HepG2 (cell line): ENCODE measurements around the gene THOC5. TPM values are rescaled to one million over a fixed set of nuclear protein-coding genes. Genes with fewer than 3 reads are reported as not detected.

Source experiments
- ATAC-seq: fragments of 200-7000 bp; cut with Tn5 transposase; 3 replicates; pipeline ENCODE4 v1.9.1; 2020; ENCODE audit warnings: mild to moderate bottlenecking, moderate library complexity
- BruUV-seq: library from RNA; stranded (reverse); fragments of 400-500 nt; replicated peaks from 2 replicates; lab custom pipeline; 2021; lab: Mats Ljungman, UMichigan
- CTCF ChIA-PET: fragments of 300-600 bp; formaldehyde crosslinking; extraction: SDS; loops from one replicate; lab custom pipeline; 2021; ENCODE audit warnings: low total read pairs, inconsistent platforms, low intra/inter-chr PET ratio; lab: Yijun Ruan, JAX
- POLR2A ChIA-PET: fragments of 350-600 bp; sonication (Branson Sonifier 250); formaldehyde crosslinking; loops from one replicate; lab custom pipeline; 2020; ENCODE audit warnings: antibody characterized with exemption, inconsistent platforms; lab: Yijun Ruan, JAX
- DNase-seq: peaks from one replicate; pipeline ENCODE4 v3.0.0-alpha.2; 2015; ENCODE audit warnings: low spot score
- FAIRE-seq: peaks from 3 replicates; lab custom pipeline; 2011; peaks lifted over from hg19 to GRCh38; lab: Jason Lieb, UNC
- H2AFZ ChIP-seq: one replicate; pipeline ENCODE4 v1.6.1; 2011; ENCODE audit warnings: low read length, inconsistent platforms
- H3K27ac ChIP-seq: fragments of 300-600 bp; 3 replicates; pipeline ENCODE4 v1.8.0; 2011; ENCODE audit warnings: mixed run types, mild to moderate bottlenecking, mixed read lengths, low read length, inconsistent platforms; ENCODE audit not compliant: insufficient read depth; ENCODE audit errors: extremely low read length
- H3K27me3 ChIP-seq, 2 experiments: fragments of 200-600 bp in 1 of 2; 2 replicates in 1 of 2; 3 replicates in 1 of 2; pipeline versions ENCODE4 v1.6.0 to v1.8.0; 2011; ENCODE audit warnings: low read length in 2 of 2, mild to moderate bottlenecking in 2 of 2, moderate library complexity in 2 of 2, inconsistent platforms in 1 of 2; ENCODE audit not compliant: insufficient read depth in 2 of 2, control insufficient read depth in 1 of 2
- H3K36me3 ChIP-seq, 2 experiments: fragments of 200-600 bp in 1 of 2; replicated peaks in 1 of 2; 2 replicates in 1 of 2; 3 replicates in 1 of 2; pipeline versions ENCODE4 v1.5.1 to v1.8.0; 2011; ENCODE audit warnings: low read length in 2 of 2, inconsistent platforms in 1 of 2; ENCODE audit not compliant: insufficient read depth in 2 of 2, control insufficient read depth in 1 of 2
- H3K4me1 ChIP-seq: 2 replicates; pipeline ENCODE4 v1.5.1; 2012; ENCODE audit warnings: low read length, inconsistent platforms; ENCODE audit not compliant: insufficient read depth
- H3K4me2 ChIP-seq: 2 replicates; pipeline ENCODE4 v1.6.0; 2011; ENCODE audit warnings: low read depth, low read length, inconsistent platforms
- H3K4me3 ChIP-seq, 3 experiments: fragments of 200-600 bp in 1 of 3; sonication (generic), shearing (Covaris generic) in 1 of 3; replicated peaks in 1 of 3; 2 replicates each; pipeline ENCODE4 v1.5.1; 2011 to 2016; ENCODE audit warnings: low read length in 3 of 3, inconsistent platforms in 2 of 3, low read depth in 2 of 3, mild to moderate bottlenecking in 2 of 3, control low read depth in 1 of 3, mixed read lengths in 1 of 3; ENCODE audit not compliant: insufficient read depth in 1 of 3
- H3K79me2 ChIP-seq: one replicate; pipeline ENCODE4 v1.6.1; 2011; ENCODE audit warnings: low read length, inconsistent platforms; ENCODE audit not compliant: insufficient read depth
- H3K9ac ChIP-seq: 2 replicates; pipeline ENCODE4 v1.6.0; 2011; ENCODE audit warnings: mild to moderate bottlenecking, low read depth, low read length, inconsistent platforms; ENCODE audit not compliant: insufficient read depth
- H3K9me3 ChIP-seq: 2 replicates; pipeline ENCODE4 v1.5.1; 2012; ENCODE audit warnings: mild to moderate bottlenecking, low read length
- H4K20me1 ChIP-seq: 2 replicates; pipeline ENCODE4 v1.6.0; 2011; ENCODE audit warnings: inconsistent platforms, mild to moderate bottlenecking, low read length, moderate library complexity; ENCODE audit not compliant: insufficient read depth
- ARNT ChIP-seq: fragments of 450-650 bp; IDR thresholded peaks from 2 replicates; pipeline ENCODE4 v1.6.1; 2017
- BCL3 ChIP-seq: sonication (generic); formaldehyde crosslinking; IDR thresholded peaks from 2 replicates; pipeline ENCODE4 v1.5.1; 2020; ENCODE audit warnings: mild to moderate bottlenecking, missing genetic modification reagents, moderate library complexity
- BRCA1 ChIP-seq: sonication (generic); formaldehyde crosslinking; IDR thresholded peaks from 2 replicates; pipeline ENCODE4 v1.4.0; 2020; ENCODE audit warnings: missing genetic modification reagents
- CREB1 ChIP-seq, 2 experiments: fragments of 450-650 bp in 1 of 2; IDR thresholded peaks; 2 replicates each; pipeline ENCODE4 v1.6.1; 2016 to 2017; ENCODE audit warnings: control low read depth in 1 of 2, mild to moderate bottlenecking in 1 of 2, missing compliant biosample characterization in 1 of 2, missing genetic modification characterization in 1 of 2
- JUN ChIP-seq: sonication (generic); formaldehyde crosslinking; IDR thresholded peaks from 2 replicates; pipeline ENCODE4 v1.4.0; 2020; ENCODE audit warnings: mild to moderate bottlenecking, missing genetic modification reagents
- KAT7 ChIP-seq: IDR thresholded peaks from 2 replicates; pipeline ENCODE4 v1.6.1; 2018; ENCODE audit warnings: borderline replicate concordance, missing compliant biosample characterization
- RBFOX2 ChIP-seq: fragments of 200-400 bp; formaldehyde crosslinking; IDR thresholded peaks from 2 replicates; pipeline ENCODE4 v1.6.1; 2017; ENCODE audit warnings: low read depth, mild to moderate bottlenecking, low read length
- SP1 ChIP-seq, 2 experiments: fragments of 450-650 bp in 1 of 2; sonication (generic) in 1 of 2; formaldehyde crosslinking in 1 of 2; IDR thresholded peaks; 2 replicates each; pipeline versions ENCODE4 v1.4.0 to v1.6.1; 2016 to 2020; ENCODE audit warnings: missing genetic modification reagents in 1 of 2
- TCF7L2 ChIP-seq: IDR thresholded peaks from 2 replicates; pipeline ENCODE4 v1.6.1; 2011; ENCODE audit warnings: mild to moderate bottlenecking, low read depth, low read length, moderate library complexity
- ZBTB21 ChIP-seq: sonication (generic); formaldehyde crosslinking; IDR thresholded peaks from 2 replicates; pipeline ENCODE4 v1.4.0; 2020; ENCODE audit warnings: missing genetic modification reagents
- ZFP1 ChIP-seq: IDR thresholded peaks from 2 replicates; pipeline ENCODE4 v1.6.1; 2016
- ZNF530 ChIP-seq: sonication (generic); formaldehyde crosslinking; IDR thresholded peaks from 2 replicates; pipeline ENCODE4 v1.5.0; 2020; ENCODE audit warnings: low read depth, mild to moderate bottlenecking, missing genetic modification reagents
- WGBS: methylation state at CpG from one replicate; pipeline ENCODE4 v1.1.6; 2017; ENCODE audit warnings: low lambda C conversion rate; 5-methylcytosine and 5-hydroxymethylcytosine counted together
- in situ Hi-C: cut with HindIII; loops from 2 replicates; pipeline ENCODE4 v1.10.0; 2017; ENCODE audit warnings: low pct_unique_long_range_greater_than_20kb; ENCODE audit not compliant: extremely low pct_ligation_motif_present
- intact Hi-C: fragments of 100-400 bp; cut with micrococcal nuclease; formaldehyde crosslinking; loops from one replicate; pipeline ENCODE4 v1.10.0; 2022; ENCODE audit not compliant: unreplicated experiment
- polyA plus RNA-seq, 8 experiments: library from polyadenylated mRNA; depleted of rRNA in 3 of 8; stranded (reverse) in 7 of 8; unstranded in 1 of 8; fragments of >200 nt; fragmentation: Illumina TruSeq in 4 of 8; extraction: Trizol in 4 of 8; gene quantifications; 2 replicates each; pipeline versions ENCODE4 v1.2.1 to v1.2.3, GENCODE V29; 2011 to 2016; ENCODE audit warnings: low read depth in 4 of 8, missing spikeins in 1 of 8, mixed read lengths in 1 of 8; ENCODE audit not compliant: insufficient read depth in 1 of 8
- total RNA-seq, 5 experiments: library from RNA; depleted of rRNA; stranded (reverse); fragments of >200 nt; fragmentation: Illumina TruSeq; extraction: Trizol; gene quantifications; 2 replicates each; pipeline ENCODE4 v1.2.3, GENCODE V29; 2016; ENCODE audit warnings: low read depth in 1 of 5
- TF ChIP-seq, protein P1 (sequence below): IDR thresholded peaks from 2 replicates; pipeline ENCODE4 v1.6.1; 2016; ENCODE audit warnings: missing compliant biosample characterization, missing genetic modification reagents, borderline replicate concordance
- TF ChIP-seq, protein P2 (sequence below): sonication (generic); formaldehyde crosslinking; IDR thresholded peaks from 2 replicates; pipeline ENCODE4 v1.5.0; 2020; ENCODE audit warnings: mild to moderate bottlenecking, missing genetic modification reagents
- TF ChIP-seq, protein P3 (sequence below): IDR thresholded peaks from 2 replicates; pipeline ENCODE4 v1.6.1; 2016; ENCODE audit warnings: missing compliant biosample characterization, missing genetic modification reagents, borderline replicate concordance

The THOC5 gene
- total and polyA plus RNA-seq, 2 of the 13 experiments (the other 11 are each of a cell fraction or from before 2014, with no cell fraction given) = 45.8 to 46.7 TPM

GRCh38 chr22:29521526-29521925 is 32.0 kb downstream of the THOC5 start:
- Histone ChIP-seq H3K9me3 (no peaks in the 10 kb centered on the region), H3K36me3 (peaks cover 36 to 79% of the 10 kb centered on the region in 2 experiments), H3K79me2 (no peaks in the 10 kb centered on the region), H3K4me3 (no peak overlapping the region), H3K4me2 (no peak overlapping the region), H2AFZ (no peak overlapping the region), H3K27me3 (no peaks in the 10 kb centered on the region), H3K9ac (no peak overlapping the region), H4K20me1 (no peaks in the 10 kb centered on the region), H3K27ac (no peak overlapping the region), H3K4me1 (no peaks in the 10 kb centered on the region)
- no peak for ATAC-seq
- in situ Hi-C loops (no loop called here), intact Hi-C loops (no loop called here)
- no peak for FAIRE-seq
- DNase-seq = no peak
- BruUV-seq = no TSS peak
- ChIA-PET CTCF (no interaction called here), POLR2A (no interaction called here)
- 98% methylated on average over 7 of the region's 7 CpGs for WGBS
- TF ChIP-seq CREB1 (IDR thresholded peaks at IDR 0.05) (no peak), CREB1 (CRISPR knock-in tag; IDR thresholded peaks at IDR 0.05) (no peak), BCL3 (CRISPR knock-in tag) (no peak), RBFOX2 (no peak), JUN (CRISPR knock-in tag) (no peak), ZNF530 (no peak), ZFP1 (CRISPR knock-in tag) (no peak), KAT7 (no peak), ZBTB21 (CRISPR knock-in tag) (no peak), ARNT (no peak), SP1 (IDR thresholded peaks at IDR 0.05) (no peak), SP1 (CRISPR knock-in tag; IDR thresholded peaks at IDR 0.05) (no peak), TCF7L2 (no peak), BRCA1 (no peak)
- TF ChIP-seq, protein P1, sequence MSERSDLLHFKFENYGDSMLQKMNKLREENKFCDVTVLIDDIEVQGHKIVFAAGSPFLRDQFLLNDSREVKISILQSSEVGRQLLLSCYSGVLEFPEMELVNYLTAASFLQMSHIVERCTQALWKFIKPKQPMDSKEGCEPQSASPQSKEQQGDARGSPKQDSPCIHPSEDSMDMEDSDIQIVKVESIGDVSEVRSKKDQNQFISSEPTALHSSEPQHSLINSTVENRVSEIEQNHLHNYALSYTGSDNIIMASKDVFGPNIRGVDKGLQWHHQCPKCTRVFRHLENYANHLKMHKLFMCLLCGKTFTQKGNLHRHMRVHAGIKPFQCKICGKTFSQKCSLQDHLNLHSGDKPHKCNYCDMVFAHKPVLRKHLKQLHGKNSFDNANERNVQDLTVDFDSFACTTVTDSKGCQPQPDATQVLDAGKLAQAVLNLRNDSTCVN (CRISPR knock-in tag) = no peak
- TF ChIP-seq, protein P2, sequence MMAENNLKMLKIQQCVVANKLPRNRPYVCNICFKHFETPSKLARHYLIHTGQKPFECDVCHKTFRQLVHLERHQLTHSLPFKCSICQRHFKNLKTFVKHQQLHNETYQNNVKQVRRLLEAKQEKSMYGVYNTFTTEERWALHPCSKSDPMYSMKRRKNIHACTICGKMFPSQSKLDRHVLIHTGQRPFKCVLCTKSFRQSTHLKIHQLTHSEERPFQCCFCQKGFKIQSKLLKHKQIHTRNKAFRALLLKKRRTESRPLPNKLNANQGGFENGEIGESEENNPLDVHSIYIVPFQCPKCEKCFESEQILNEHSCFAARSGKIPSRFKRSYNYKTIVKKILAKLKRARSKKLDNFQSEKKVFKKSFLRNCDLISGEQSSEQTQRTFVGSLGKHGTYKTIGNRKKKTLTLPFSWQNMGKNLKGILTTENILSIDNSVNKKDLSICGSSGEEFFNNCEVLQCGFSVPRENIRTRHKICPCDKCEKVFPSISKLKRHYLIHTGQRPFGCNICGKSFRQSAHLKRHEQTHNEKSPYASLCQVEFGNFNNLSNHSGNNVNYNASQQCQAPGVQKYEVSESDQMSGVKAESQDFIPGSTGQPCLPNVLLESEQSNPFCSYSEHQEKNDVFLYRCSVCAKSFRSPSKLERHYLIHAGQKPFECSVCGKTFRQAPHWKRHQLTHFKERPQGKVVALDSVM (CRISPR knock-in tag) = no peak
- TF ChIP-seq, protein P3, sequence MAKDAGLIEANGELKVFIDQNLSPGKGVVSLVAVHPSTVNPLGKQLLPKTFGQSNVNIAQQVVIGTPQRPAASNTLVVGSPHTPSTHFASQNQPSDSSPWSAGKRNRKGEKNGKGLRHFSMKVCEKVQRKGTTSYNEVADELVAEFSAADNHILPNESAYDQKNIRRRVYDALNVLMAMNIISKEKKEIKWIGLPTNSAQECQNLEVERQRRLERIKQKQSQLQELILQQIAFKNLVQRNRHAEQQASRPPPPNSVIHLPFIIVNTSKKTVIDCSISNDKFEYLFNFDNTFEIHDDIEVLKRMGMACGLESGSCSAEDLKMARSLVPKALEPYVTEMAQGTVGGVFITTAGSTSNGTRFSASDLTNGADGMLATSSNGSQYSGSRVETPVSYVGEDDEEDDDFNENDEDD (CRISPR knock-in tag) = no peak
